Hepatic stellate cell (primary cell): ENCODE measurements around the gene TTC7B.

Experiments
- DNase-seq: peaks from one replicate; pipeline ENCODE4 v3.0.0; 2011; ENCODE audit warnings: low spot score

Gene TTC7B

DNA sequence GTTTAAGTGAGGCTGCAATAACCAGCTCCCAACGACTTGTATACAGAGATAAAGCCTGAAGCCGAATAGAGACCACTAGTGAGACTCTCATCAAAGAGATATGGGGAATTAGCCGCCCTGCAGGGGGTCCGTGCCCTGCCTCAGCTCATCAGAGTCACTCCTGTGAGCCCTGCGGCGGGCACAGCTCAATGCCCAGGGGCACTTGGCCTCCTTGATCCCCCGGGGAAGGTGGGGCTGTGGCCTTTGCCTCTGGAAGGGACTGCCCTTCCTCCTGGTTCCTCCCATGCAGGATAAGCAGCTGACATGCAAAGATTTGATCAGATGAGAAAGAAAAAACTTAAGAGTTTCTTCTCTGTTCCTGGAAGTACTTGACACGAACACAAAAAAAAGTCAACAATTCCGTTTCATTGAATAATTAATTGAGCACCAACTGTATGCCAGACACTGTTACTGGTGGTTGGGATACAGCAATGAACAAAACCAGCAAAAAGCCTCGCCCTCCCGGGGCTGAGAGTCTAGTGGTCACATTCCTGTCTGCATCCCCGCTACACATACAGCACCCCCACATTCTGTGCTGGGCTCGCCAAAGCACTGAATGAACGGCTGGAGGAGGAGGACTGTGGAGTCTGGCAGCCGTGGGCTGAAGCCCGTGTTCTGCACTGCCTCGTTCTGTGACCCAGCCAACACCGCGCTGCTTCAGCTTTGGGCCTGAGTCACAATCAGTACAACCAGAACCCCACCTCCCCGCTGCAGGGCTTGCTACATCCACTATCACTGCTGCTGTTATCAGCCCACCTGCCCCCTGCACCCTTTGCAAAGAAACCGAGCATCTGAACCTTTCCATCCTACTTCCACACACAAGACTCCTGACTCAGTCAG is 10.3 kb downstream of the TTC7B start:
- DNase-seq = no peak

DNA sequence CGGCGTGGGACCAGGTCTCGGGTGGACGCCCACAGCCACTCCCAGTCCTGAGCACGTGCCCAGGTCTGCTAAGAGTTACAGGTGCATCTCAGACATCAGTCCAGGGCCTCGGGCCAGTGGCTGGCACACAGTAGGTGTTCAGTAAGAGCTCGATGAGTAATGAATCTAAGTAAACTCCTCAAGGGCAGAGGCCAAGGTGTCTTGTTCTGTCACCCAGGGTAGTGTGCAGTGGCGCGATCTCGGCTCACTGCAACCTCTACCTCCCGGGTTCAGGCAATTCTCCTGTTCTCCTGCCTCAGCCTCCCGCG is 11.2 kb downstream of the TTC7B start:
- no peak for DNase-seq

DNA sequence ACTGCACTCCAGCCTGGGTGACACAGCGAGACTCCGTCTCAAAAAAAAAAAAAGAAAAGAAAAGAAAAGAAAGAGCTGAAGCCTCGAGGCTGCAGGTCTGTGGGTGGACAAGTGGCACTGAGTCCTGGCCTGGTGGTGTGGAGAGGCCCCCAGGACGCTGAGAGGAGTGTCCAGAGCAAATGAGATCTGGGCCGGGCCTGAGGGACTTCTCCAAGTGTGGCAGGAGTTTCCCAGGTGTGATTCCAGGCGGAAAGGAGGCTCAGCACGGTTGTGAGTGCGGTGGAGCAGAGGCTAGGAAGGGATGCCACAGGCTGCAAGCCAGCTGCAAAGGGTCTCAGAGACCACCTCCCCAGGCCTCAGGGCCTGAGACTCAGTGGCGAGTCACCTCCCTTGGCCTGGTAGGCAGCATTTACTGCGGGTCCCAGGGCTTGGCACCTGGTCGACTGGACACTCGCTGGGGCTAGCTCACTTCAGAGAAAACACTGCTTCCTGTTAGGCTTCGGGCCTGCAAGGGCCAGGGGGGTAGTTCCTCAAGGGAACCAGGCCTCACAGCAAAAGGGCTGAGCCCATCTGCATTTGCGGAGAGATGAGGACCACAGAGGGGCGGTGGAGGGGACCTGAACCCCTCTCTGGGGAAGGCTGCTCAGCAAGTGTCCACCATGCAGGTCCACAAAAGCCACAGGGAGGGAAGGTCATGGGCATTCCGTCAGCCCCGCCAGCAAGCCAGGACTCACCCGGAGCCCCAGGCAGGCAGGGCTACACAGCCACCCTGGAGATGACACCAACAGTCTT is 11.7 kb downstream of the TTC7B start:
- no peak for DNase-seq

- no peak for DNase-seq
Measured at GRCh38 chr14:90803249-90803648, 13.0 kb downstream of the TTC7B start.

DNA sequence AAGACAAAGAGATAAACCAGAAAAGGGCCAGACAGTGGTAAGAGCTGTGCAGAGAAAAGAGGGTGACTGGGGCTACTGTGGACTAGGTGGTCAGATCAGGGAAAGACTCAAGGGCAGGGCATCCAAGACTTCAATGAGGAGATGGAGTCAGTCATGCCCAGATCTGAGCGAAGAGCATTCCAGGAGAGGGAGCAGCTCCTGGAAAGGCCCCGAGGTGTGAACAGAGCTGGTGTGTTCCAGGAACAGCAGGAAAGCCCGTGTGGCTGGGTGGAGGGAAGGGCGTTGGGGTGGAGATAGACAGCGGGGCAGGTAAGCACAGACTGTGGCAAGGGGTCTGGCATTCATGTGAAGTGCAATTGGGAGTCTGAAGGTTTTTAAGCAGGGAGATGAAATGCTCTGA is 16.8 kb downstream of the TTC7B start:
- DNase-seq = no peak

DNA sequence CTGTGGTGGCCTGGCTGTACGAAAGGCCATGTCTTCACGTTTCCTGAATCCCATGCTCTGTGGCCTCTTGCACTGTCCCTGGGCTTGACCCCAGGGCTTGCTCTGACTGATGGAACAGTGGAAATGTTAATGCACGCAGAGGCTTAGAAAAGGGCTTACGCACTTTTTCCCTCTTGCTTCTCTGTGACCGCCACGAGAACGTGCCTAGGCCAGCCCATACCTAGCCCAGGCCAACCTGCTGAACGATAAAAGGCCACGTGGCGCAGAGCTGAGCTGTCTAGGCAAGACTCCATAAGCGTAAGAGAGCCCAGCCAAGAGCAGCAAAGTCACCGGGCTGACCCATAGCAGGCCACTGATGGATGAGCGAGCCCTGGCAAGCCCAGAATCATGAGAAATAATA is 18.3 kb downstream of the TTC7B start:
- no peak for DNase-seq

DNA sequence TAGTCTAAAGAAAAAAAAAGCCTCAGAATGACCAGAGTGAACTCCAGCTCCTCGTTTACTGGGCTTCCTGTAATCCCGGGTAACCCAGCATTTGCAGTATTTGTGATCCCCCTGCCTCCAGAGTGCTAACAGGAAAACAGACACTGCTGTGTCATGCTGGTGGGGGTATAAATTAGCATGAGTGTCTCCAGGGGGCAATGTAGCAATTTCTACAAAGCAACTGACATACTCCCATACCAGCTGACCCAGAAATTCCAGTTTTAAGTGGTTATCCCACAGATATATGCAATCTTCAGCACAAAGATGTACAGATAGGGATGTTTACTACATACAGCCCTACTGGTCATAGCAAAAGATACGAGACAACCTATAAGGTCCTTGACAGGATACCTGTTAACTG is 18.8 kb downstream of the TTC7B start:
- no peak for DNase-seq

GRCh38 chr14:90796329-90796728 is 19.9 kb downstream of the TTC7B start:
- DNase-seq = no peak

GRCh38 chr14:90795744-90796143 is 20.5 kb downstream of the TTC7B start:
- DNase-seq = peak; percentile 77

DNA sequence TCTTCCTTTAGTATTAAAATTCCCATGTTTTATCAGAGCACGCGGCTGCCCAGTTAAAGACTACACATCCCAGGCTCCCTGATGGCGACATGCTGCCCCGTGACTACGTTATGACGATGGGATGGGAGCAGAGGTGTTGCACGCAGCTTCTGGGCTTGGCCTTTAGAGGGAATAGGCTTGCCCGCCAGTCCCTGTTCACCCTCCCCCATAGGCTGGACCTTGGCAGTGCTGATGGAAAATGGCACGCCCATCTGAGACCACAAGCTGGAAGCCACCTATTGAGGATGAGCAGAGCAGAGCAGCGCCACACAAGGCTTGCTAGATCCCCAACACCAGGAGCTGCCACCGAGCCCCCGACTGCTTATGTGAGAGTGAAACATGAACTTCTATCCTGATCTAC is 24.7 kb downstream of the TTC7B start:
- no peak for DNase-seq

- DNase-seq = no peak
Measured at GRCh38 chr14:90788031-90788430, 28.2 kb downstream of the TTC7B start.

DNA sequence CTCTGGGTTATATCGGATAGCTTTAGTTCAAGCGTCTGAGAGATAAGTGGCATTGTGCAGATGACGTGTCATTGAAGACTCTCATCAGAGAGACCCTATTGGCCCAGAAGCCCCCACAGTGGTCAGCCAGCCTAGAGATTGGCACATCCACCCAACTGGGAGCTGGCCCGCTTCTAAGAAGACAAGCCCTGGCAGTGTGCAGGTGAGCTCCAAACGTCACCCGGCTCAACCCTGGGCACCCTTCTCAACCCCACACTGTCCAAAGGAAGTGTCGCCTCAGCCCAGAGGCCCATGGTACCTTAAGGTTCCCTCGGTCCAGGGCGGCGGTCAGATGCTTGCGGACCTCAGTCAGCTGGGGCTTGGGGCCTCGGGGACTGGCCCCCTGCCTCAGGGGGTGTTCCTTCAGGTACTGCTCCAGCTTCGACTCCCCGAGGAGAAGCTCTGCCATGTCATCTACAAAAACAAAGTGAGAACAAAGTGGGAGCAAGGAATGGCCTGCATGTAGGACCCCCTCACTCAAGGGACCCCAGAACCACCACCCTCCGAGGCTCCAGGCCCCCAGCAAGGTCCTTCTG is 30.3 kb downstream of the TTC7B start:
- DNase-seq = no peak

GRCh38 chr14:90785471-90785870 is 30.8 kb downstream of the TTC7B start:
- DNase-seq = no peak

- DNase-seq = no peak
Measured at GRCh38 chr14:90784621-90785270, 31.5 kb downstream of the TTC7B start.

- no peak for DNase-seq
Measured at GRCh38 chr14:90783344-90783743, 32.9 kb downstream of the TTC7B start.

DNA sequence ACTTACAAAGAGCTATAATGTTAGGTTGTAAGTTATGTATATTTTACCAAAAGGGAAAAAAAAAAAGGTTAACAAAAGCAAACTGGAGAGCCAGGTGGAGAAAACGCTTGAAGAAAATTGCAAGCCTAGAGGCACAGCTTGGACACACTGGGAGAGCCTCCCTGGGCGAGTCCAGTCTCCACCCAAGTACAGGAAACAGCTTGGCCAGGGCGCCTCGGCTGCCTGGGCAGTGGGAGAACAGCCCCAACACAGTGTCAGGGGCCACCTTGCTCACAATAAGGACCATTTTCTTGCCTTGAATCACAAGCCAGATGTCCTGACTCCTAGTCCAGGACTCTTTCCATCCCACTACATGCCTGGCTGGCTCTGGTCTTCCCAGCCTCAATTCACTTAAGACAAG is 33.3 kb downstream of the TTC7B start:
- no peak for DNase-seq

DNA sequence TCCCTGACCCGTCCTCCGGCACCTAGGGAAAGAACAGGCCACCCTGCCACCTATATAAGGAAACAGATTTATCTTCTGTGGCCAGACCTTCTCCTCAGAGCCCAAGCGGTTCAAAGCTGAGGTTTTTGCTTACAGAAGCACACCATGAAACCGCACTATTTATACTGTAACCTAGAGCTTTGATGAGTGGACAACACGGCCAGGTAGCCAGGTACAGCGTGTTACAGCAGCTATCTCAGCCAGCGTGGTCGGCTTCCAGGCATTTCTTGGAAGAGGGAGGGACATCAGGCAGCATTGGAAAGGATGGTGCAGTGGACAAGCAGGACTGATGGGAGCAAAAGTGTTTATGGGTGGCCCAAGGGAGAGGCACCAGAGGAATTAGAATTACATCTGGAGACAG is 34.4 kb downstream of the TTC7B start:
- no peak for DNase-seq

DNA sequence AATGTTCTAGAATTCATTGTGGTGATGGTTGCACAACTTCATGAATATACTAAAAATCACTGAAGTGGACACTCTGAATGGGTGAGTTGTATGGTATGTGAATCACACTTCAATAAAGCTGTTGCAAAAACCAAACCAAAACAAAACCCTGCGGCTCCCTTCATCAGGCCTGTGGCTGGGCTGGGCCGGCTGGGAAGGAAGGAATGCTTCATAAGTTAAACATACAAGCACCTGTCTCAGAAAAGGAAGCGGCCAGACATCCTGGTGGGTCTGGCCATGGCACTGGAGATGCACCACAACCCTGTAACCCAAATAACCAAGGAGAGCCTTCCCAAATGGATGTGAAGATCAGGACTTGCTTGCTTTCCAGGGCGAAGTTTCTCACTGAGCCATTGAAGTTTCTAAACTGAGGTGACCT is 34.9 kb downstream of the TTC7B start:
- DNase-seq = no peak

GRCh38 chr14:90780519-90780918 is 35.7 kb downstream of the TTC7B start:
- no peak for DNase-seq

DNA sequence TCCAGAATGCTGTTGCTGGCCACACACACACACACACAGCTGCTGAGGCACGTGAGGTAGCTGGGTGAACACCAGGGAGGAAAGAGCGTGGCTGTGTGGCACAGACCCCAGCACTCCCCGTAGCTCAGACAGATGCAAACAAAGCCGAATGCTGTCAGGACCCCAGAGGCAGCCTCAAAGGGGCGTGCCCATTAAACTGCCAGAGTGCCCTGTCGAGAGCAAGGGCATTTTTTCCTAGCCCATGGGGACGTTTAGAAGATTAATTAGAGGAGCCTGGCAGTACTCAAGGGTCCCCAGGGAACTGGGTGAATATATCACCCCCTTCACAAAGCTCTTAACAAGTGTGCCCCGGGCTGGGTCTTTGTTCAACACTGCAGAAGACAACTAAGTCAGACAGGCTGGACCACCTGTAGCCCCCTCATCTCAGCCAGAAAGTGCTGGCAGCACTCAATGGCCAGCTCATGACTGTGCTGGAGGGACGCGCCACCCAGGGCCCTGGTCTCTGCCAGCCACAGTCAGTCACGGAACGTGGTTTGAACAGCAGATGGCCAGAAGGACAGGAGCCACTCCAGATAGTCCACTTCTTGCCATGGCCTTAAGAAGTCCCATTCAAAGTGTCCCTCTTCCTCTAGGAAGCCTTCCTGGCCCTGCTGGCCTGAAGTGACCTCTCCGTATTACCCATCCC is 37.5 kb downstream of the TTC7B start:
- DNase-seq = no peak

DNA sequence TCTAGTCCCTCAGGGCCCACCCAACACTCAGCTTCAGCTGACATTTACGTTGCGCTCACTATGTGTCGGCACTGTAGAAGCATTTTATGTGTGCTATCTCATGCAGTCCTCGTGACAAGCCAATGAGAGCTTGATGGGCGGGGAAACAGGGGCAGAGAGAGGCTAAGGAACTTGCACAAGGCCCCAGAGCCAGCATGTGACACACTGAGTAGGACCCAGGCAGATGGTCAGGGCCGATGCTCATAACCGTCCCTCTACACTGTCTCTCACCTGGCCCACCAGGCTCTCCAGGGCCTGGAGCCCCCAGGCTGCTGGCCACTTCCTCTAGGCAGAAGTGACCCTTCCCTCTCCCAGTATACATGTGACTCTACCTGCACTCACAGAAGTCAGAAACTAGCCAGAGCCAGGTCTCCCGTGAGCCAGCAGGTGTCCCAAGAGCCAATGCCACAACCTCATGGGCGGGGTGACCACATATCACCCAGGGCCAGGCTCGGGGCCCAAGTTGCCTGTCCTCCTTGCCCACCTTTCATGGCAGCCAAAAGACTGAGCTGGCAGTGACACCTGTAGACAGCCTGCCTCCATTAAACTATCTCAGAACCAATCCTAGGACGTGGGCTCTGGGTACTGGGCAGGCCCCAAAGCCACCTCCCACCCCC is 38.3 kb downstream of the TTC7B start:
- DNase-seq = no peak

DNA sequence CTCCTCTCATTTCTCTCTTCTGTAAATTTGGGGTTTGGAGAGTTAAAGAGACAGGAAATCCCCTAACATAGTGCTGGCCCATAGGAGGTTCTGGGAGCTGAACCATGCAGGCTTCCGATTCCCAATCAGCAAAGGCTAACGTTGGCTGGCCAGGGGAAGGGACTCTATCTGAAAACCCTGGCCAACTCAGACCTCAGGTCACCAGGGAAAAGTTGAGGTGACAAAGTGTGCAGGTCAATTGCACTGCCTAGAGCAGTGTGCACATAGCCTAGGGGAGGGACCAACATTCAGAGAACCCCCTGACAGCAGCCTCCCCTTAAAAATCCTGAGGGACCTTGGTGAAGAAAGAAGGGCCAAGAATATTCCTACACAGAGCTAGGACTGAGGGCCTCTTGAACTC is 38.9 kb downstream of the TTC7B start:
- DNase-seq = no peak
